Psoas muscle (tissue), 8 donors: ENCODE results near the gene GPATCH1. TPM values are rescaled to one million over a fixed set of nuclear protein-coding genes. Genes with fewer than 3 reads are reported as not detected.

ENCODE experiments used
- ATAC-seq, 4 donors: fragments of 200-7000 bp; cut with Tn5 transposase; one replicate each; pipeline ENCODE4 v1.9.1; 2020; ENCODE audit warnings: moderate library complexity in 3 of 4, mild to moderate bottlenecking in 2 of 4
- DNase-seq, 2 donors: peaks; one replicate each; pipeline ENCODE4 v3.0.0-alpha.2; 2020
- H3K27ac ChIP-seq: fragments of 200-600 bp; one replicate; pipeline ENCODE4 v1.8.0; 2022
- H3K27me3 ChIP-seq, 3 donors: fragments of 200-600 bp in 1 of 3; one replicate each; pipeline versions ENCODE4 v1.6.1 to v1.8.0; 2013 to 2022; ENCODE audit warnings: low read length in 2 of 3, mild to moderate bottlenecking in 2 of 3, moderate library complexity in 1 of 3; ENCODE audit not compliant: insufficient read depth in 3 of 3
- H3K36me3 ChIP-seq, 2 donors: fragments of 200-600 bp in 1 of 2; one replicate each; pipeline versions ENCODE4 v1.6.1 to v1.8.0; 2013 to 2022; ENCODE audit warnings: low read depth in 1 of 2, mild to moderate bottlenecking in 1 of 2, moderate library complexity in 1 of 2; ENCODE audit not compliant: insufficient read depth in 1 of 2
- H3K4me1 ChIP-seq: fragments of 200-600 bp; one replicate; pipeline ENCODE4 v1.8.0; 2022
- H3K4me3 ChIP-seq: fragments of 200-600 bp; one replicate; pipeline ENCODE4 v1.8.0; 2022; ENCODE audit warnings: mild to moderate bottlenecking
- H3K9me3 ChIP-seq: fragments of 200-600 bp; one replicate; pipeline ENCODE4 v1.8.0; 2022
- CTCF ChIP-seq: fragments of 200-600 bp; IDR thresholded peaks from one replicate; pipeline ENCODE4 v1.8.0; 2022; ENCODE audit warnings: antibody characterized with exemption
- WGBS, 3 donors: extraction: QIAGEN DNeasy Blood & Tissue Kit; methylation state at CpG; one replicate each; pipeline versions ENCODE4 v1.1.6 to v1.1.7; 2013; 5-methylcytosine and 5-hydroxymethylcytosine counted together
- intact Hi-C, 2 donors: fragments of 100-400 bp; cut with DNase I; formaldehyde crosslinking; loops; one replicate each; pipeline versions ENCODE4 v1.11.0 to v1.14.2; 2022
- polyA plus RNA-seq, 3 donors: library from polyadenylated mRNA; stranded (reverse); fragments of 200-250 nt; gene quantifications; one replicate each; pipeline ENCODE4 v1.2.3, GENCODE V29; 2013
- total RNA-seq, 4 donors: library from RNA; stranded (reverse); fragmentation: NEBNext Ultra II Directional in 2 of 4; extraction: Animal tissue kit (Norgen Biotek cat#: 25700) in 2 of 4; gene quantifications; one replicate each; pipeline versions ENCODE4 v1.2.1 to v1.2.4, GENCODE V29; 2021 to 2023
- donor health status: healthy with polysubstance abuse.
- donor health status: DM: no; HTN: no; CAD: no; lungs with moderate emphysema.
- donor health status: Bipolar disorder and iron deficiency.
- donor health status: healthy.
- donor health status: DM: yes; HTN: yes; CAD: no.
- donor health status: DM: no; HTN: no; CAD: no.
- donor health status: DM: no; HTN: no; CAD: no.
- donor health status: DM: yes; HTN: yes; CAD: no.

GPATCH1 gene
- total and polyA plus RNA-seq, 7 donors = 3.1 to 7.5 (median 4.2) TPM

DNA sequence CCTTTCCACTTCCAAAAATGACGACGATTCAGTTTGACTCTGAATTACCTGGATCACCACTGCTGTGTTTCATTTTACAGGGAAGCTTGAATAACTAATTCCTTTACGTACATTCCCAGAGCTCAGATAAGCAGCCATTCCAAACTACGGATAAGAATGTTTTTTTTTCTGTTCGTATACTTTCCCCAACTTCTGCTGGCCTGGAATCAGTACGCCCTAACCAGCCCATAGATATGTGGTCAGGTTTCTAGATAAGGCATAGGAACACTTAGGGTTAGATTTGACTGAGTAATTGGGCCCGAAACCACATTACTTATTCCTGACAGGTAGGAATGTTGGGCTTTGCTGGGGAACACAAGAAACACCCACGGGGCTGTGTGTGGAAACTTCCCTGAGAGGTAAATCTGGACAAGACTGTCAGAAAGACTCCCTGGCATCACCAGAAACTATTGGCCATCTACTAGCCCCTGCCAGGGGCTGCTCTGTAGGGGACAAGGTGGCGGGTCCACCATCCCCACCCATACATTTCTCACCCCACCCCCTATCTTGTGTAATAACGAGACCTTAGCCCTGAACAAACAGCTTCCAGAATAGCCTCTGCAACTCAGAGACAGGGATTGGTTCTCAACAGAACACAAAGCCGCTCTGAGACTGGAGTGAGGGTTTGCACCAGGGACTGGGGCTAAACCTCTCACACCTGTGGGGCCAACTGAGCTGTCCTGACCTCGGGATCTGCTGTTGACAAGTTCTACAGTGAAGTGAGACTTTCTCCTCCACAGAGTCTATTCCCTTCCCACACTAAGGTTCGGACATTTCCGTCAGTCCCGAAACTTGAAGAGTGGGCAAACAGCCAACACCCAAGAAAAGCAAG, 31.9 kb upstream of the GPATCH1 start:
- DNase-seq = no peak
- 75 to 78% (median 77%) methylated on average over 15 of the region's 15 CpGs for whole genome bisulfite sequencing, 3 donors
- Histone ChIP-seq H3K27me3 (peaks cover 0 to 4% (median 0%) of the 10 kb centered on the region in 3 donors), H3K4me1 (no peaks in the 10 kb centered on the region), H3K27ac (no peak overlapping the region), H3K9me3 (no peaks in the 10 kb centered on the region), H3K36me3 (no peaks in the 10 kb centered on the region), H3K4me3 (no peak overlapping the region)
- no peak for TF ChIP-seq CTCF
- no peak for ATAC-seq
- intact Hi-C loops = no loop called here

GRCh38 chr19:33050110-33050509, 30.9 kb upstream of the GPATCH1 start:
- H3K27me3 ChIP-seq = peaks cover 0 to 4% (median 0%) of the 10 kb centered on the region in 3 donors
- no peak overlapping the region for H3K4me3 ChIP-seq
- no peaks in the 10 kb centered on the region for H3K36me3 ChIP-seq
- no peak overlapping the region for H3K27ac ChIP-seq
- DNase-seq = no peak
- 95 to 98% (median 98%) methylated on average over 3 of the region's 3 CpGs for WGBS, 3 donors
- ATAC-seq = no peak
- no peaks in the 10 kb centered on the region for H3K4me1 ChIP-seq
- no peak for TF ChIP-seq CTCF
- H3K9me3 ChIP-seq = no peaks in the 10 kb centered on the region
- intact Hi-C loops = no loop called here

- DNase-seq = no peak
- H3K27ac ChIP-seq = no peak overlapping the region
Measured at GRCh38 chr19:33052352-33052972, 28.5 kb upstream of the GPATCH1 start.

GRCh38 chr19:33054623-33055022, 26.4 kb upstream of the GPATCH1 start:
- Histone ChIP-seq H3K9me3 (no peaks in the 10 kb centered on the region), H3K4me1 (no peaks in the 10 kb centered on the region), H3K27me3 (no peaks in the 10 kb centered on the region), H3K36me3 (no peaks in the 10 kb centered on the region), H3K4me3 (no peak overlapping the region), H3K27ac (no peak overlapping the region)
- WGBS, 3 donors = 70 to 81% (median 79%) methylated on average over 8 of the region's 8 CpGs
- ATAC-seq (no peak), DNase-seq (no peak)
- TF ChIP-seq CTCF = no peak
- intact Hi-C loops = no loop called here

More at GRCh38 chr19:33052352-33052972, 28.5 kb upstream of the GPATCH1 start:
- ATAC-seq = no peak
- Histone ChIP-seq H3K27me3 (peaks cover 0 to 4% (median 0%) of the 10 kb centered on the region in 3 donors), H3K4me3 (no peak overlapping the region), H3K36me3 (no peaks in the 10 kb centered on the region), H3K4me1 (no peaks in the 10 kb centered on the region), H3K9me3 (no peaks in the 10 kb centered on the region)
- 54 to 73% (median 56%) methylated on average over 8 of the region's 8 CpGs for WGBS, 3 donors
- intact Hi-C loops = no loop called here
- no peak for TF ChIP-seq CTCF
